HCT116 (cell line): Measurements from ENCODE around the gene MRPL36. TPM values are rescaled to one million over a fixed set of nuclear protein-coding genes. Genes with fewer than 3 reads are reported as not detected.

Experiments used
- ATAC-seq: fragments of 200-7000 bp; cut with Tn5 transposase; 2 replicates; pipeline ENCODE4 v1.9.1; 2020; ENCODE audit warnings: mild to moderate bottlenecking, moderate library complexity
- BruUV-seq: library from RNA; stranded (reverse); fragments of 400-500 nt; replicated peaks from 2 replicates; lab custom pipeline; 2021; lab: Mats Ljungman, UMichigan
- CTCF ChIA-PET: fragments of 300-600 bp; sonication (Branson Sonifier 250); formaldehyde crosslinking; loops from one replicate; lab custom pipeline; 2021; ENCODE audit warnings: antibody characterized with exemption; lab: Charles Lee
- POLR2A ChIA-PET: fragments of 300-600, 350-600 bp; sonication (Branson Sonifier 250); formaldehyde crosslinking; loops from one replicate; lab custom pipeline; 2021; ENCODE audit warnings: antibody characterized with exemption; lab: Charles Lee
- RAD21 ChIA-PET, 2 experiments: fragments of 300-600 bp; sonication (Branson Sonifier 250); formaldehyde crosslinking; loops; one replicate each; lab custom pipeline; 2023; ENCODE audit warnings: low total read pairs in 2 of 2; ENCODE audit not compliant: uncharacterized antibody in 2 of 2, unreplicated experiment in 2 of 2, low non-redundant PET in 1 of 2; lab: Charles Lee
- DNase-seq: peaks from one replicate; pipeline ENCODE4 v3.0.0-alpha.2; 2010; ENCODE audit warnings: low read depth, low spot score
- H2AFZ ChIP-seq: fragments of 200-600 bp; shearing (Covaris generic), sonication (generic); 2 replicates; pipeline ENCODE4 v1.6.1; 2017; ENCODE audit warnings: low read depth, mixed run types, mixed read lengths, antibody characterized with exemption, low read length; ENCODE audit not compliant: poor library complexity, severe bottlenecking
- H3K27ac ChIP-seq: 2 replicates; pipeline ENCODE4 v1.5.1; 2012; ENCODE audit warnings: low read depth, low read length
- H3K27me3 ChIP-seq: fragments of 200-600 bp; sonication (generic); 2 replicates; pipeline ENCODE4 v1.6.1; 2016; ENCODE audit warnings: mixed run types, low read length, mixed read lengths; ENCODE audit not compliant: insufficient read depth
- H3K36me3 ChIP-seq, 2 experiments: fragments of 200-500 bp in 1 of 2; fragments of 200-600 bp in 1 of 2; sonication (Bioruptor generic) in 1 of 2; sonication (generic) in 1 of 2; 2 replicates each; pipeline versions ENCODE4 v1.5.1 to v1.6.1; 2014 to 2016; ENCODE audit warnings: low read length in 2 of 2, inconsistent platforms in 1 of 2, mixed read lengths in 1 of 2, mixed run types in 1 of 2; ENCODE audit not compliant: insufficient read depth in 2 of 2, control insufficient read depth in 1 of 2
- H3K4me1 ChIP-seq, 2 experiments: fragments of 200-600 bp in 1 of 2; sonication (generic) in 1 of 2; 2 replicates each; pipeline versions ENCODE4 v1.5.1 to v1.6.1; 2012 to 2017; ENCODE audit warnings: low read length in 2 of 2, inconsistent platforms in 1 of 2, mild to moderate bottlenecking in 1 of 2, mixed read lengths in 1 of 2, mixed run types in 1 of 2, moderate library complexity in 1 of 2; ENCODE audit not compliant: insufficient read depth in 2 of 2, control insufficient read depth in 1 of 2
- H3K4me2 ChIP-seq: fragments of 200-600 bp; sonication (generic); 2 replicates; pipeline ENCODE4 v1.6.1; 2017; ENCODE audit warnings: mixed run types, low read length, mixed read lengths
- H3K4me3 ChIP-seq, 2 experiments: fragments of 200-600 bp in 1 of 2; sonication (generic) in 1 of 2; replicated peaks in 1 of 2; 2 replicates each; pipeline ENCODE4 v1.5.1; 2011 to 2016; ENCODE audit warnings: low read length in 2 of 2, control low read depth in 1 of 2, low read depth in 1 of 2, mild to moderate bottlenecking in 1 of 2, mixed read lengths in 1 of 2, mixed run types in 1 of 2
- H3K79me2 ChIP-seq: fragments of 200-600 bp; sonication (generic); 2 replicates; pipeline ENCODE4 v1.6.1; 2017; ENCODE audit warnings: mild to moderate bottlenecking, mixed run types, low read length, moderate library complexity, mixed read lengths; ENCODE audit not compliant: insufficient read depth
- H3K9ac ChIP-seq: fragments of 200-600 bp; sonication (generic); 2 replicates; pipeline ENCODE4 v1.6.1; 2016; ENCODE audit warnings: low read length, mixed read lengths
- H3K9me2 ChIP-seq: fragments of 200-600 bp; sonication (generic), shearing (Covaris generic); 2 replicates; pipeline ENCODE4 v1.6.1; 2017; ENCODE audit warnings: mixed run types, mild to moderate bottlenecking, moderate library complexity; ENCODE audit not compliant: insufficient read depth
- H3K9me3 ChIP-seq, 2 experiments: fragments of 200-500 bp in 1 of 2; fragments of 200-600 bp in 1 of 2; sonication (Bioruptor generic) in 1 of 2; sonication (generic) in 1 of 2; 2 replicates each; pipeline ENCODE4 v1.6.1; 2014 to 2017; ENCODE audit warnings: low read length in 2 of 2, mixed read lengths in 2 of 2, inconsistent platforms in 1 of 2, low read depth in 1 of 2, mild to moderate bottlenecking in 1 of 2, mixed run types in 1 of 2, moderate library complexity in 1 of 2; ENCODE audit not compliant: control insufficient read depth in 1 of 2, insufficient read depth in 1 of 2
- H4K20me1 ChIP-seq: fragments of 200-600 bp; sonication (generic), shearing (Covaris generic); 2 replicates; pipeline ENCODE4 v1.6.1; 2017; ENCODE audit warnings: mixed run types, mild to moderate bottlenecking, moderate library complexity; ENCODE audit not compliant: insufficient read depth
- ATF3 ChIP-seq: IDR thresholded peaks from 2 replicates; pipeline ENCODE4 v1.6.1; 2012
- CBX3 ChIP-seq: IDR thresholded peaks from 2 replicates; pipeline ENCODE4 v1.6.1; 2012; ENCODE audit warnings: low read depth
- CTCF ChIP-seq, 3 experiments: fragments of 200-600 bp in 1 of 3; sonication (generic) in 1 of 3; IDR thresholded peaks in 2 of 3; conservative IDR thresholded peaks in 1 of 3; 2 replicates each; pipeline ENCODE4 v1.5.1; 2012 to 2017; ENCODE audit warnings: low read depth in 2 of 3, low read length in 2 of 3, antibody characterized with exemption in 1 of 3, borderline replicate concordance in 1 of 3, control low read depth in 1 of 3, mild to moderate bottlenecking in 1 of 3, mixed read lengths in 1 of 3, mixed run types in 1 of 3, moderate library complexity in 1 of 3; ENCODE audit not compliant: insufficient read depth in 1 of 3
- EZH2 ChIP-seq: fragments of 200-600 bp; sonication (generic); IDR thresholded peaks from 2 replicates; pipeline ENCODE4 v1.6.1; 2017; ENCODE audit warnings: antibody characterized with exemption, mixed run types
- EZH2phosphoT487 ChIP-seq: fragments of 200-600 bp; IDR thresholded peaks from 2 replicates; pipeline ENCODE4 v1.6.1; 2018; ENCODE audit warnings: antibody characterized with exemption, borderline replicate concordance
- FOSL1 ChIP-seq: IDR thresholded peaks from 2 replicates; pipeline ENCODE4 v1.6.1; 2012; ENCODE audit warnings: low read depth
- POLR2AphosphoS5 ChIP-seq: IDR thresholded peaks from 2 replicates; pipeline ENCODE4 v1.6.1; 2011; ENCODE audit warnings: mild to moderate bottlenecking, low read depth, low read length, moderate library complexity
- REST ChIP-seq: IDR thresholded peaks from 2 replicates; pipeline ENCODE4 v1.6.1; 2012; ENCODE audit warnings: low read depth
- SIN3A ChIP-seq: IDR thresholded peaks from 2 replicates; pipeline ENCODE4 v1.6.1; 2012; ENCODE audit warnings: low read depth
- SP1 ChIP-seq: IDR thresholded peaks from 2 replicates; pipeline ENCODE4 v1.6.1; 2012; ENCODE audit warnings: low read depth
- ZBTB33 ChIP-seq: IDR thresholded peaks from 2 replicates; pipeline ENCODE4 v1.6.1; 2011; ENCODE audit warnings: mild to moderate bottlenecking, low read length, moderate library complexity; ENCODE audit not compliant: insufficient replicate concordance; ENCODE audit errors: extremely low read depth
- intact Hi-C: fragments of 100-400 bp; cut with micrococcal nuclease; formaldehyde crosslinking; loops from 2 replicates; pipeline ENCODE4 v1.10.0; 2022
- total RNA-seq: library from RNA; stranded (reverse); gene quantifications from one replicate; pipeline ENCODE4 v1.2.1, GENCODE V29; 2021; ENCODE audit not compliant: unreplicated experiment

Gene MRPL36
- total RNA-seq, 1 experiment from 2014 or later, result 71.9 TPM

- H3K27ac ChIP-seq, result no peak overlapping the region
- H3K4me1 ChIP-seq, result peaks cover 0 to 1% of the 10 kb centered on the region in 2 experiments; a peak in 1 of 4 replicates
- H3K4me2 ChIP-seq, result no peak overlapping the region
- no peak for TF ChIP-seq SP1
- H2AFZ ChIP-seq, result no peak overlapping the region
- no peak overlapping the region for H3K4me3 ChIP-seq
- H3K36me3 ChIP-seq, result no peaks in the 10 kb centered on the region
- CTCF ChIA-PET, result no interaction called here
- H3K9ac ChIP-seq, result no peak overlapping the region
- no peaks in the 10 kb centered on the region for H4K20me1 ChIP-seq
- H3K79me2 ChIP-seq, result no peaks in the 10 kb centered on the region
- no peaks in the 10 kb centered on the region for H3K9me2 ChIP-seq
- ATAC-seq (no peak), DNase-seq (no peak)
- H3K9me3 ChIP-seq, result no peaks in the 10 kb centered on the region
- intact Hi-C loops, result no loop called here
- POLR2A ChIA-PET, result no interaction called here
- no TSS peak for BruUV-seq
- no peaks in the 10 kb centered on the region for H3K27me3 ChIP-seq
- RAD21 ChIA-PET, result no interaction called here
These were observed 22.1 kb downstream of the MRPL36 start for GRCh38 chr5:1777281-1778137.

GRCh38 chr5:1776831-1777230 is 22.8 kb downstream of the MRPL36 start:
- Histone ChIP-seq H3K36me3 (no peaks in the 10 kb centered on the region), H3K79me2 (no peaks in the 10 kb centered on the region), H3K9me2 (no peaks in the 10 kb centered on the region), H3K9ac (no peak overlapping the region), H3K27ac (no peak overlapping the region), H3K4me3 (no peak overlapping the region), H3K27me3 (no peaks in the 10 kb centered on the region), H3K9me3 (no peaks in the 10 kb centered on the region), H3K4me1 (no peaks in the 10 kb centered on the region), H2AFZ (no peak overlapping the region), H3K4me2 (no peak overlapping the region), H4K20me1 (no peaks in the 10 kb centered on the region)
- CTCF ChIA-PET, result no interaction called here
- intact Hi-C loops, result no loop called here
- ATAC-seq (no peak), DNase-seq (no peak)
- RAD21 ChIA-PET, result no interaction called here
- BruUV-seq, result no TSS peak
- POLR2A ChIA-PET, result no interaction called here
- TF ChIP-seq ZBTB33 (no peak), CBX3 (no peak), EZH2phosphoT487 (no peak), EZH2 (no peak), FOSL1 (no peak), SIN3A (no peak), ATF3 (no peak), REST (no peak), CTCF (IDR thresholded peaks at IDR 0.05 in 2 of 3, conservative IDR thresholded peaks at IDR 0.05 in 1 of 3; ENCODE audit: borderline replicate concordance in 1 of 3, insufficient read depth in 1 of 3, low read depth in 2 of 3, low read length in 2 of 3) (no peak), POLR2AphosphoS5 (no peak)
